RPMI7951 (cell line): ENCODE data around the gene CTSH. TPM values are rescaled to one million over a fixed set of nuclear protein-coding genes. Genes with fewer than 3 reads are reported as not detected.

Experiments used
- DNase-seq: peaks from one replicate; pipeline ENCODE4 v3.0.0-alpha.2; 2012; ENCODE audit warnings: low read depth
- total RNA-seq: library from RNA; depleted of rRNA; stranded (reverse); fragments of >200 nt; shearing (Covaris generic); gene quantifications from 2 replicates; pipeline ENCODE4 v1.2.3, GENCODE V29; 2014

The CTSH gene
- total RNA-seq, 1 experiment from 2014 or later: 57.9 TPM

DNA sequence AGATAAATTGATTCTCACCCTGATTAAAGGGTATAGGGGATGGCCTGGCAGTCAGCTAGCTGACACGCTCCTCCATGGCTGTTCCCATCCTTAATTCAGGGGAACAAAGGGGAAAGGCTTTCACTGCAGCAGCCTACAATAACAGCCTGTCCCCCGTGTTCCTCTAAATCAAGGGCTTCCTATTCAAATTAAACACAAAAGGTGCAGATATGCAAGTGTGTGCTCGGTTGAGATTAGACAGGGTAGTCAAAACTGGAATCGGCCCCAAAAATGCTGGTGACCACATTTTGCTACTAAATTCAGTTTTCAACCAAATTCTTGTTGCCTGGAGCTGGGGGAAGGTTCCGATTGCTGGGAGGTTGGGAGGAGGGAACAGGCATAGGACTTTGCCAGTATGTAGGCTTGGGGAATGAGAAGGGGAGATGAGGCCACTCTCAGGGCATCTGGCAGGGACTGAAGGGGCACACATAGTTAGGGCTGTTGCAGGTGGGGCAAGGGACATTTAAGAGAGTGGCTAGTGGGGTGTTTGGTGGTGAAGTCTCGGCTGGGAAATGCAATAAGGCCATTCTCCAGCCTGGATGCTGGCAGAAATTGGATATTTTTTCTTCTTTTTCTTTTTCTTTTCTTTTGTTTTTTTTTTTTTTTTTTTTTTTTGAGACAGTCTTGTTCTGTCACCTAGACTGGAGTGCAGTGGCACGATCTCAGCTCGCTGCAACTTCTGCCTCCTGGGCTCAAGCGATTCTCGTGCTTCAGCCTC, 32.9 kb upstream of the CTSH start:
- DNase-seq: no peak

GRCh38 chr15:78977091-78977571, 32.3 kb upstream of the CTSH start:
- DNase-seq: no peak

DNA sequence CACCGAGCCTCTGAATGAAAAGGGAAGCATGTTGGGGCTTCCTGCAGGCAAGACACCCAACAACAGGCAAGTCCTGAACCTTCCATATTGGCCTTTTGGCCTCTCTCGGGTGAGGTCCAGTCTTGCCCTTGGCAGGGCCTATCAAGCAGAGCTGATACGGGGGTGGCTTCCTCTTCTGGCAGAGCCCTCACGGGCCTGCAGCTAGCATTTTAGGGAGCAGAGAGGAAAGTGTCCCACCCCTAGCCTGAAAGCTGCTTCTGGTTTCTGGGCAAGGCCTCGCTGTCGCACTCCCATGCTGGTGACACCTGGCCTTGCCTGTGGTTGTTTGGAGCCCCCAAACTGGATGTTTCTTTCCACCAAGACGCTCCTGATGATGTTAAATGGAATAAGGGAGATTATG, 31.8 kb upstream of the CTSH start:
- DNase-seq: no peak

- no peak for DNase-seq
Observed at GRCh38 chr15:78974272-78974918, 29.5 kb upstream of the CTSH start.

GRCh38 chr15:78969687-78970349, 25.0 kb upstream of the CTSH start:
- no peak for DNase-seq

- DNase-seq: no peak
Observed at GRCh38 chr15:78968539-78969271, 23.9 kb upstream of the CTSH start.

GRCh38 chr15:78968114-78968513, 23.3 kb upstream of the CTSH start:
- no peak for DNase-seq

DNA sequence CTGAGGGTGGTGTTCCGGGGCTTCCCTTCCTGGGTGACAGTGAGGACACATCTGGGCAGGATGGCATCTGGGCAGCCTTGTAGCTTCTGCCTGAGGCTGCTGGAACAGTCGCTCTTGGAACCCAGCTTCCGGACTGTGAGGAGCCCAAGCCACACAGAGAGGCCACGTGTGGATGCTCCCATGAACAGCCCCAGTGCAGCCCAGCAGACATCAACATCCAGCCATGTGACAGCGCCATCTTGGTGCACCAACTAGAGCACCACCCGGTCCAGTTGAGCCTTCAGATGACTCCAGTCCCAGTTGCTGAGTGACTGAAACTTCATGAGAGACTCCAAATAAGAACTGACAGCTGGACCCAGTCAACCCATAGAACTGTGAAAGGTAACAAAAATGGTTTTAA, 15.5 kb upstream of the CTSH start:
- DNase-seq: no peak

DNA sequence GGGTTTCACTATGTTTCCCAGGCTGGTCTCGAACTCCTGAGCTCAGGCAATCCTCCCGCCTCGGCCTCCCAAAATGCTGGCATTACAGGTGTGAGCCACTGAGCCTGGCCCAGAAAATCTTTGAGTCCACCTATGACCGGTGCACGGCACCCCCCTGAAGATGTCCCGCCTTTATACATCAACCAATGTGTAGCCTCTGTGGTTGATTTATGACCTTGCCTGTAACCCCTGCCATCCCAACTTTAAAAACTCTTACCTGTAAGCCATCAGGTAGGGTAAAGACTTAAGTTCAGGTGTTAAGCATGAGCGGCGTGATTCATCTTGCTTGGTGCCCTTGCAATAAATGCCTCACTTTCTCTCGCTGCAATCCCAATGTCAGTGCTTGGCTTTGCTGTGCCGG, 14.5 kb upstream of the CTSH start:
- no peak for DNase-seq

DNA sequence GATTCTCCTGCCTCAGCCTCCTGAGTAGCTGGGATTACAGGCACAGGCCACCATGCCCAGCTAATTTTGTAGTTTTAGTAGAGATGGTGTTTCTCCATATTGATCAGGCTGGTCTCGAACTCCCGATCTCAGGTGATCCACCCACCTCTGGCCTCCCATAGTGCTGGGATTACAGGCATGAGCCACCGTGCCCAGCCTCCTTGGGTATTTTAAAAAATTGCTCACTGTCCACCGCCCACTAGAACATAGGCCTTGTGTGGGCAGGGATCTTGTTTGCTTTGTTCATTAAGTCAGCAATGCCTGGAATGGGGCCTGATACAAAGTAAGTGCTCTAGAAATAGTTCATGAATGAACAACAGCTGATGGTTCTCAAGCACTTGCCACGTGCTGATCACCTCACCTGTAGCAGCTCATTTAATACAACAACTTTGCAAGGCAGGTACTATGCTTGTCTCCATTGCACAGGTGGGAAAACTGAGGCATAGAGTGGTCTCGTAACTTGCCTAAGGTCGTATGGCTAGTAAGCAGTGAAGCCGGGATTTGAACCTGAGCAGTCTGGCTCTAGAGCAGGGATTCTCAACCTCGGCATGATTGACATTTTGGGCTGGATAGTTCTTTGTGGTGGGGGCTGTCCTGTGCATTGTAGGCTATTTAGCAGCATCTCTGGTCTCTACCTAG, 12.7 kb upstream of the CTSH start:
- no peak for DNase-seq

- no peak for DNase-seq
Observed at GRCh38 chr15:78956937-78957336, 12.1 kb upstream of the CTSH start.

GRCh38 chr15:78955355-78955754, 10.5 kb upstream of the CTSH start:
- no peak for DNase-seq

DNA sequence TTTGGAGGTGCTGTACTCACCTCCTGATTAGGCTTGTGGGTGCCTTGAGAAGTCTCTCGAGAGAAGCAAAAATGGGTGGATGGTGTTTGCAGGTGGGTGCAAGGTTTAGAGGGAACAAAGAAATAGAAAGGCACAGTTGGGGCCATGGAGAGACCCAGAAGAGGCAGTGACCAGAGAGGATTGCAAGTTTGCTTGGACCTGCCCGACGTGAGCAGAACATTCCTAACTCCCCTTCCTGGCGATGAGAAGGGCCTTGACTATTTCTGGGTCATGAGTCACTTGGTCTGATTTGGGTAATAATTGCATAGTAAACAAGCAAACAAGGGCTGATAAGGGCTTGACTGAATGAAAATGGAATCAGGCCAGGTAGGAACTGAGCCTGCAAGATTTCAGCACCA, 7.0 kb upstream of the CTSH start:
- no peak for DNase-seq

DNA sequence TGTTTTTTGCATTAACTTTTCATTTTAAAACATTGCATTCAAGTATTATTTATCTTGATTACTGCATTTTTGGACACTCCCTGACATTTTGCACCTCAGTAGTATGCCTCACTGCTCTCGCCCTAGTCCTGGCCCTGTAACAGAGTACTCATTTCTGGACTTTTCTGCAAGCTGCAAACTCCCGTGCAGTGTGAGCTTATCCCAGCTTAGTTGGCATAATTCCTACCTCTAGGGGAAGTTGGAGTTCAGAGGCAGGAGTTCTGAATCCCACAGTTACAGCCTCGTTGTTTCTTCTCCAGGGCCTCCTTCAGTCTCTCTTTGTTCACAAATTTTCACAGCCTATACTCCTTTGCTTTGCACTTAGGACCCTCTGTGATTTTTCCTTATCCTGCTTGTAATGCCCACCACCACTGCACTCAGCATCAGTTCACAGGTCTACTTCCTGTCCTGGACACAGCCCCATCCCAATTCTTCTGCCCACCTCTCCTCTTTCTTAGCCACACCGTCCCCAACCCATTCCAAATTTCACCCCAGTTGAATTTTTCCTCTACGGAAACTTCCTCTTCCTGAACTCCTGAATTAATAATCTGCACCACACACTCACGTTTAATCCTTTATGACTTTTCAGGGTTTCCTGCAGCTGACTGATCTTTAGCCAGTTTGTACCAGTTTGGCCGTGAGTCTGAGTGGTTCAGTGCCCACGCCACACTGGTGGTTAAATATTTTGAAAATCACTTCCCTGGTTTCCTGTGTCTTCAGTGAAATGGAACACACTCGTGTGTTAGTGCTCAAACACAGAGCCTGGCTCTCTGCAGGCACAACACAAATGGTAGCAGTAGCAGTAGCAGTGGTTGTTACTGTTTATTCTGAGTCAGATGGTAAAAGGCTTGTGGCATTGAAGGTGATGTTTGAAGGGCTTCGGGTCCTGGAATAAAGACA, 6.3 kb upstream of the CTSH start:
- DNase-seq: peak; percentile 24

GRCh38 chr15:78950343-78950742, 5.5 kb upstream of the CTSH start:
- DNase-seq: no peak

DNA sequence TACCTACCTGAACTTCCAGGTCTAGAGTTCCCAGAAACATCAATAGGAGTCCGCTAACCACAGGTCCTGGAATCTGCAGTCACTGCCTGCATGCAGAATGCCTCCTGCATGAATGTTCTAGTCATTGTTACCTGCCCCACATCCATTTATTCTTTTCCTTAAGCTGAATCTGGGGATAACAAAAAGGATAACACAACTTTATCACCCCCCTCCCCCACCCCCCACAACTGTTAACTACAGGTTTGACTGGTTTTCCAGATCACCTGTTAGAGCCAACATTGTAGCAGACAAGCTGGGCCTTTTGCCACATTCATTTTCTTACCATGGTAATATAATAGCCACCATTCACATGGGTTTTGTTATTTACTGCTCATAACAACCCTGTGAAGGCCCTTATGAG, 4.6 kb upstream of the CTSH start:
- no peak for DNase-seq

GRCh38 chr15:78947506-78947905, 2.7 kb upstream of the CTSH start:
- no peak for DNase-seq

GRCh38 chr15:78946493-78946892, 1.6 kb upstream of the CTSH start:
- no peak for DNase-seq

- no peak for DNase-seq
Observed at GRCh38 chr15:78944202-78944625, 632 bp downstream of the CTSH start.

- no peak for DNase-seq
Observed at GRCh38 chr15:78943692-78944091, 1.2 kb downstream of the CTSH start.
